Activated CD4-positive, alpha-beta T cell treated with anti-CD3 and anti-CD28 coated beads, Interleukin-2, amount 10 ng/mL, durations not matched to agents 7 days and 5 days (primary cell): Measurements from ENCODE around the gene ARID5B. TPM values are rescaled to one million over a fixed set of nuclear protein-coding genes. Genes with fewer than 3 reads are reported as not detected.
A peak's percentile ranks its signal among the peaks of the same experiment; 100 is the strongest.

Source experiments
- CTCF ChIA-PET: fragments of 350-600 bp; sonication (Branson Sonifier 250); formaldehyde crosslinking; loops from one replicate; lab custom pipeline; 2021; ENCODE audit warnings: antibody characterized with exemption; lab: Charles Lee
- POLR2A ChIA-PET: fragments of 350-600 bp; sonication (Branson Sonifier 250); formaldehyde crosslinking; loops from one replicate; lab custom pipeline; 2021; ENCODE audit warnings: antibody characterized with exemption; lab: Charles Lee
- DNase-seq: peaks from one replicate; pipeline ENCODE4 v3.0.0-alpha.2; 2020
- H3K27ac Mint-ChIP-seq: one replicate; pipeline ENCODE4 v1.8.0; 2021; ENCODE audit warnings: mild to moderate bottlenecking, moderate library complexity, mixed read lengths
- H3K27me3 Mint-ChIP-seq: one replicate; pipeline ENCODE4 v1.8.0; 2021; ENCODE audit warnings: mixed read lengths
- H3K36me3 Mint-ChIP-seq: one replicate; pipeline ENCODE4 v1.8.0; 2021; ENCODE audit warnings: low read depth, mixed read lengths
- H3K4me1 Mint-ChIP-seq: one replicate; pipeline ENCODE4 v1.8.0; 2021; ENCODE audit warnings: mixed read lengths
- H3K4me3 Mint-ChIP-seq: one replicate; pipeline ENCODE4 v1.8.0; 2021; ENCODE audit warnings: mild to moderate bottlenecking, moderate library complexity, mixed read lengths
- H3K9me3 Mint-ChIP-seq: one replicate; pipeline ENCODE4 v1.8.0; 2021; ENCODE audit warnings: mixed read lengths
- total RNA-seq, 2 experiments: library from RNA; stranded (reverse); gene quantifications; one replicate each; pipeline ENCODE4 v1.2.3, GENCODE V29; 2021

The ARID5B gene
- total RNA-seq, 2 experiments from 2014 or later = 41.2 to 42.9 TPM

DNA sequence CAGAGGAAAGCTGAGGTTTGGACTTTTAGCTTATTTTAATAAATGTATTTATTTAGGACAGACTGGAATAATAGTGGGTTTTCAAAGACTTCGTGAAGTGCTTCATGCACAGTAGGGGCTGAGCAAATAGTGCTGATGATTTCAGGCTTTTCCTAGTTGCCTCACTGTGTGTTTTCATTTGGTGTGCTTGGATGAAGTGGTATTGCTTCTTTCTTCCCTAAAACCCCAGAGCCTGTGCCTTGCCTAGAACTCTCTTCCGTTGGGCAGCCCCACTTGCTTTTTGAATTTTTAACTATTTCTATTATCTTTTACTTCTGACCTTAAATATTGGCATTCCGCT is 49.6 kb downstream of the ARID5B start:
- POLR2A ChIA-PET = no interaction called here
- DNase-seq = no peak
- Mint-ChIP-seq H3K9me3 (peaks cover 2% of the 10 kb centered on the region), H3K27me3 (no peaks in the 10 kb centered on the region), H3K27ac (no peak overlapping the region), H3K4me1 (peaks cover 31% of the 10 kb centered on the region), H3K4me3 (no peak overlapping the region), H3K36me3 (peaks cover 75% of the 10 kb centered on the region)
- CTCF ChIA-PET = interaction anchor here (1.0 to 4.5 kb wide), 3 partner anchors 7 to 16 kb away, joined by 3 to 19 read pairs (median 4); no protein-coding TSS in a partner anchor

DNA sequence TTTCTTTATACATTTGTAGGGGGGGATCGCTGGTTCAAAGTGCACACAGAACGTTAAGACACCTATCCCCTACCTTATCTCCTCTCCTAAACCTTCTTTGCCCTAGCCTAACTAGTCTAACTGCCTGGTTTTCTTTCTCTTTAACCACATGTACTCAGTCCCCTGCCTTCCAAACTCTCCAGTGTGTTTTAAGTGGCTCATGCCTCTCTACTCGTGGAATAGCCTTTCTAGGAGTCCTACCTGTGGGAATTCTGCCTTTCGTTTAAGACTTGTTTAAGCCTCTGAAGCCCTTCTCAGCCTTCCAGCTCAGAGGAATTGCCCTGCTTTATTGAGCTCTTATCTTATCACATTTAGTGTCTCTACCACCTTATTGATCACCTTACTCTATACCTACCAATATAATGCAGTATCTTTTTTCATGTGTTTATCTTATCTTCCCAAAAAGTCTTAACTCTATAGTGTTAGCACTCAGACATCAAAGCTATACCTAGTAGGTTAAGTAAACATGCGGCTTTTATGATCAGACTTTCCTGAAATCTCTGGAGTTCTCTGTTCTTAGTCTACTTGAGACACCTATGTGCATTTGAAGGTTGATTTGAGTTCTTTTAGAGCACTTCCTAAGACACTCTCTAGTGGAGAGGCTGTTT is 50.7 kb downstream of the ARID5B start:
- ChIA-PET POLR2A (no interaction called here), CTCF (interaction anchor here (1.4 kb wide), 2 partner anchors 13 to 20 kb away, joined by 3 to 4 read pairs; no protein-coding TSS in a partner anchor)
- Mint-ChIP-seq H3K27me3 (no peaks in the 10 kb centered on the region), H3K4me3 (no peak overlapping the region), H3K27ac (no peak overlapping the region), H3K9me3 (peaks cover 2% of the 10 kb centered on the region), H3K4me1 (peaks cover 39% of the 10 kb centered on the region), H3K36me3 (peaks cover 74% of the 10 kb centered on the region)
- no peak for DNase-seq

DNA sequence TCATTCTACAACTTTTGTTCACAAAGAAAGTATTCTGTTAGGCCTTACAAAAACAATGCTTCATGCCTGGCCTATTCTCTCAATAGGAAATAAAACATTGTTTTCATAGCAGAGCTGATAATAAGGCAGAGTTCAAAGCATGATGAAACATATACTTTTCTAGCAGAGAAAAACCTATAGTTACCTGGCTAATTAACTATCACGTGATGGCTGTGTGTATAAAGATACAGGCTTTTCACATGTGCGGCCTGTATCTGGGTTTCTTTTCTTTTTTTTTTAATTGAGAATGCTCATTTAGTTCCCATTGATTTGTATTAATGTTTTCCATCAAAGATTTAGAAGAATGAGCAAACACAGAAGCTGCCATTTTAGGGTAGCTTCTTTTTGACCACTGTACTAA is 51.7 kb downstream of the ARID5B start:
- H3K4me1 Mint-ChIP-seq = peaks cover 44% of the 10 kb centered on the region
- no peaks in the 10 kb centered on the region for H3K27me3 Mint-ChIP-seq
- no peak overlapping the region for H3K27ac Mint-ChIP-seq
- H3K4me3 Mint-ChIP-seq = no peak overlapping the region
- CTCF ChIA-PET = interaction anchor here (1.1 to 1.4 kb wide), 3 partner anchors 21 to 121 kb away, joined by 3 read pairs; no protein-coding TSS in a partner anchor
- no peak for DNase-seq
- peaks cover 2% of the 10 kb centered on the region for H3K9me3 Mint-ChIP-seq
- H3K36me3 Mint-ChIP-seq = peaks cover 69% of the 10 kb centered on the region
- POLR2A ChIA-PET = no interaction called here

DNA sequence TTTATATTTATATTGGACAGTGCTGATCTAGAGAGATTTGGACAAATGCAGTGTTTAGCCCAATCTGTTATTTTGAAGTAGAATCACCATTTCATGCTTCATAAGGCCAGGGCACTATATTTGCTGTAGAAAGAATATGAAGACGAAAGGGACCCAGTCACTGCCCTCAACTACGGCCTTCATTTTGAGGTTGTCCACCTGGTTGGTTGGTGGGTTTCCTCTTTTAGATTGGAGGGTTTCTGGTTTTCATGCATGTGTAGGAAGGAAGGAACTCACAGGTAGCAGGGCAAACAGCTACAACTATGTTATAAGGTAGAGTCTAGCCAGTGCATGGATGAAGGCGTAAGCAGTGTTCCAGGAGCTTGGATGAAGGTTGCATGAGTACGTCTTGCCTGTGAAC is 56.3 kb downstream of the ARID5B start:
- ChIA-PET POLR2A (no interaction called here), CTCF (interaction anchor here (0.9 to 4.0 kb wide), 3 partner anchors 9 to 16 kb away, joined by 3 to 19 read pairs (median 3); no protein-coding TSS in a partner anchor)
- no peak for DNase-seq
- Mint-ChIP-seq H3K27ac (no peak overlapping the region), H3K36me3 (peaks cover 68% of the 10 kb centered on the region), H3K27me3 (no peaks in the 10 kb centered on the region), H3K4me3 (no peak overlapping the region), H3K4me1 (peaks cover 68% of the 10 kb centered on the region), H3K9me3 (peaks cover 2% of the 10 kb centered on the region)

DNA sequence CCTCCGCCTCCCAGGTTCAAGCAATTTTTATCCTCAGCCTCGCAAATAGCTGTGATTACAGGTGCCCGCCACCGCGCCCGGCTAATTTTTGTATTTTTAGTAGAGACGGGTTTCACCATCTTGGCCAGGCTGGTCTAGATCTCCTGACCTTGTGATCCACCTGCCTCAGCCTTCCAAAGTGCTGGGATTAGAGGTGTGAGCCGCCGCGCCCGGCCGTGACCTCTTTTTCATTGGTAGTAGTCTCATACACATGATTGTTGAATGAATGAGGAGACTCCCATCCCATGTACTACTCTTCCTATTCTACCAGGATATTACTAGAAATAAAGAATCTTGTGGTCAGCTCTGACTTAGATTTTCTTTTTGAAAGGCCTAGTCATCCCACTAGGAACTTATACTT is 56.8 kb downstream of the ARID5B start:
- POLR2A ChIA-PET = no interaction called here
- H3K36me3 Mint-ChIP-seq = peaks cover 68% of the 10 kb centered on the region
- H3K4me1 Mint-ChIP-seq = peaks cover 70% of the 10 kb centered on the region
- no peaks in the 10 kb centered on the region for H3K27me3 Mint-ChIP-seq
- H3K4me3 Mint-ChIP-seq = no peak overlapping the region
- no peak for DNase-seq
- peaks cover 4% of the 10 kb centered on the region for H3K9me3 Mint-ChIP-seq
- H3K27ac Mint-ChIP-seq = no peak overlapping the region
- CTCF ChIA-PET = interaction anchor here (0.9 to 4.0 kb wide), 3 partner anchors 10 to 15 kb away, joined by 3 to 19 read pairs (median 3); no protein-coding TSS in a partner anchor

DNA sequence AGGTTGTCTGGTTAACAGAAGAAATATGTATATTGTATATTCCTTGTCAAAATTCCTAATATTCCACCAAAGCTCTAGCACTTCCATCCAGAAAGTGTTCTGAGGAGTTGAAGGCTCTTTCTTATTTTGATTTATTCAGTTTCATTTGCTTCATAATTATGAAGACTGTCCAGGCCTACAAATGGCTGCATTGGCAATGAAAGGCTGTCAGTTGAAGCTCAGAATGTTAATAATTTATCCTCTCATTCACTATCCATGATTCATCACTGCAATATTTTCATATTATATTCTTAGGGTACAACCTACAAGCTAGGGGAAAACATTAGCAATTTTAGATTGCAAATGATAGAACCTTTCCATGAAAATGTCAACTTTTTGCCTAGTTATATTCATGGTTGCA is 57.3 kb downstream of the ARID5B start:
- no peak overlapping the region for H3K27ac Mint-ChIP-seq
- peaks cover 4% of the 10 kb centered on the region for H3K9me3 Mint-ChIP-seq
- no peak for DNase-seq
- ChIA-PET POLR2A (no interaction called here), CTCF (interaction anchor here (0.9 to 4.0 kb wide), 3 partner anchors 10 to 15 kb away, joined by 3 to 19 read pairs (median 3); no protein-coding TSS in a partner anchor)
- no peak overlapping the region for H3K4me3 Mint-ChIP-seq
- H3K27me3 Mint-ChIP-seq = no peaks in the 10 kb centered on the region
- peaks cover 74% of the 10 kb centered on the region for H3K4me1 Mint-ChIP-seq
- peaks cover 68% of the 10 kb centered on the region for H3K36me3 Mint-ChIP-seq

DNA sequence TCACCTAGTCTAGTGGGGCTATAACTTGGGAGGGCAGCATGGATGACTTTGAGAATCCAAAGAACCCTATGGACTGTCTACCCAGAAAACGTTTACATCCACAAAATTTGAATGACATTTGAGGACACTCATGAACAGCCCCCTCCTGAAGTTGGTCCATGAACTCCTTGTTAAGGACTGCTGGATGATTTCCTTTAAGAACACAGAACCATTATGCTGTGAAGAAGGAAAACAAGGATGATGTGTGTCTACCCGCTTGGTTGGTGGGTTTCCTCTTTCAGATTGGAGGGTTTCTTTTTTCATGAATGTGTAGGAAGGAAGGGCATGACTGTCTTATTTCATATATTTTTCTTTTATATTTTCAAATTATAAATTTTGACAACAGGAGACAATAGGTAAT is 58.3 kb downstream of the ARID5B start:
- H3K27ac Mint-ChIP-seq = no peak overlapping the region

DNA sequence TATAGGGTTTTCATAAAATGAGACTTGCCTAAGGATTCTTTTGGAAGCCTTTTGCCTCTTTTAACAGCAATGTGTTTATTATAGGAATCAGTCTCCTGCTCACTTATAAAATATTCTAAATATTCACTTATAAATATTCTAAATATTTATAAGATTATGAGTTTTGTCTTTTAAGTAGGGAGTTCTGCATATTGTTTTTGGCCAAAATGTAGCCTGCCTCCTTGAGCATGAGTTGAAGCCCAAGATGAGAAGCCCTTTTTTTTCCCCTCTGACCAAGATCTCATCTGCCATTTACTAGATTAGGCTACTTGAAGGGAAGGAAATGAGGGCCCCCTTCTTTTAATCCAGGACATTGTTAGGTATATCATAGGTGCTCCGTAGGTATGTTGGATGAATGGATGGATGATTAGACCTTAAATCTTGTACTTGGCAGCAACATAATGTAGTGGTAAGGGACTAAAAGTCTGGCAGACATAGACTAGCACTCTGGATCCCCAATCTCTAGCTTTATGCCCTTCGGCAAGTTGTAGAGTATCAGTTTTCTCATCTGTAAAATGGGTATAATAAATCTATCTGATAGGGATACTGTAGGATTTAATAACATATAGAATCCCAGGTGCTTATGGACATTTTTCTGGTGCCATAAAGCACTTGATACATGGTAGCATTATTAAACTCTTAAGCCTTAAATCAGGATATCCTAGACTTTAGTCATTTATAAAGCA is 59.1 kb downstream of the ARID5B start:
- H3K9me3 Mint-ChIP-seq = peaks cover 2% of the 10 kb centered on the region
- POLR2A ChIA-PET = no interaction called here
- CTCF ChIA-PET = interaction anchor here (0.8 to 4.0 kb wide), 4 partner anchors 12 to 77 kb away, joined by 3 to 19 read pairs (median 6); no protein-coding TSS in a partner anchor
- H3K4me1 Mint-ChIP-seq = peaks cover 79% of the 10 kb centered on the region
- H3K4me3 Mint-ChIP-seq = no peak overlapping the region
- peaks cover 69% of the 10 kb centered on the region for H3K36me3 Mint-ChIP-seq
- DNase-seq = no peak
- peak overlapping the region; percentile 68 for H3K27ac Mint-ChIP-seq
- no peaks in the 10 kb centered on the region for H3K27me3 Mint-ChIP-seq

More for the DNA sequence above, 58.3 kb downstream of the ARID5B start:
- Mint-ChIP-seq H3K36me3 (peaks cover 73% of the 10 kb centered on the region), H3K4me1 (peaks cover 80% of the 10 kb centered on the region), H3K27me3 (no peaks in the 10 kb centered on the region), H3K4me3 (no peak overlapping the region), H3K9me3 (peaks cover 2% of the 10 kb centered on the region)
- POLR2A ChIA-PET = no interaction called here
- no peak for DNase-seq
- CTCF ChIA-PET = interaction anchor here (1.7 to 4.0 kb wide), 2 partner anchors 11 to 22 kb away, joined by 4 to 19 read pairs; no protein-coding TSS in a partner anchor

DNA sequence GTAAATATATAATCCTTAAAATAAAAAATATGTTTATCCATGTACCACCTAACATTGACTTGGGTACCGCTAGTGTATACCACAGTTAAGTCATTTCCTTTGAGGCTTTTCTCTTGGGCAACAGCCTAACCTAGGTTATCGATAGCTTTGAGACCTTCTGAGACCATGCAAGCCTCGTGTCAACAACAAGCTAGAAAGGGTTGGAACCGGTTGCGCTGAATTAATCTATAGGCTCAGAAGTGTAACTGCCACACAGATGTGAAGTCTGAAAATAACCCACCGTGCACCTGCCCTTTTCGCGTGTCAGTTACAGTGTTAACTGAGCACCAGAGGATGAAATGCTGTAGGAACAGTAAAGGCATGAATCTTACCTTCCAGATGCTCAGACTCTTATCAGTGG is 59.8 kb downstream of the ARID5B start:
- peak overlapping the region; percentile 30 for H3K4me3 Mint-ChIP-seq
- H3K27me3 Mint-ChIP-seq = no peaks in the 10 kb centered on the region
- ChIA-PET CTCF (interaction anchor here (1.1 to 1.8 kb wide), 4 partner anchors 13 to 62 kb away, joined by 3 to 8 read pairs (median 4); no protein-coding TSS in a partner anchor), POLR2A (no interaction called here)
- H3K4me1 Mint-ChIP-seq = peaks cover 81% of the 10 kb centered on the region
- peak overlapping the region; percentile 93 for H3K27ac Mint-ChIP-seq
- H3K36me3 Mint-ChIP-seq = peaks cover 72% of the 10 kb centered on the region
- peaks cover 4% of the 10 kb centered on the region for H3K9me3 Mint-ChIP-seq
- peak; percentile 60 for DNase-seq

DNA sequence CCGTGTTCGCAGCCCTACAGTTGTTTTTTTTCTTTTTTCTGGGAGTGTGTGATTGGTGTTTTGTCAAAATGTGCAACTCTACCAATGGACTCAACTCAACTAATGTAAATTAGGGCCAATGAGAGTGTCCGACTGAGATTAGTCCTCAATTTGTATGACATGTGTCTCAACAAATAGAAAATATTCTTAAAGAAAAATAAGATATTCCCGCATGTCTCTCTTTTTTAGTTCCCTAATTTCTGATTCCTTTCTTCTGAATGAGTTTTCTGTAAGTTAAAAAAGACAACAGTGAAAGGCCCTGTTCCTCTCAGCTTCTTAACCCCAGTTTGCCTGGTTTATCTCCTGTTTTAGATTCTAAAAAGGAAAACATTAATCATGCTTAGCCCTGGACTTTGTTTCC is 61.5 kb downstream of the ARID5B start:
- H3K27me3 Mint-ChIP-seq = no peaks in the 10 kb centered on the region

DNA sequence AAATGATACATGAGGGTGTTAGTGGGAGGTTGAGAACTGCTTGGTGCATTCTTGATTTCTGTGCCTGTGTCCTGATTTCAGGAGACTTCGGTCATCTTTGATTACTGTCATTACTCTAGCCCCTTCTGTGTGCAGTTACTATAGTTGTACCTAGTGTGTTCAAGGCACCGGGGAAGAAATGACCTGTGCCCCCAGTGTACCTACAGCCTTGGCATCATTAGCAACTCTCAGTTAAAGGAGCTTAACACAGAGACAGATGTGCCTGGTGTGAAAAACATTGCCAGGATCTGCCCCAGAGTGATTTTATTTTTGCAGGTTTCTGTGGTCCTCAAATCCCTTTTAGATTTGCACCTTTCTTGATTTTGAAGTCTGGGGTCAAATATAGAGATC is 62.2 kb downstream of the ARID5B start:
- Mint-ChIP-seq H3K27me3 (no peaks in the 10 kb centered on the region), H3K4me1 (peaks cover 87% of the 10 kb centered on the region), H3K36me3 (peaks cover 80% of the 10 kb centered on the region), H3K9me3 (peaks cover 4% of the 10 kb centered on the region), H3K4me3 (no peak overlapping the region), H3K27ac (peak overlapping the region; percentile 5)
- ChIA-PET CTCF (interaction anchor here (1.3 kb wide), 1 partner anchor 57 kb away, joined by 3 read pairs; no protein-coding TSS in a partner anchor), POLR2A (no interaction called here)
- no peak for DNase-seq

More for the DNA sequence above, 61.5 kb downstream of the ARID5B start:
- Mint-ChIP-seq H3K4me1 (peaks cover 86% of the 10 kb centered on the region), H3K27ac (peak overlapping the region; percentile 43), H3K36me3 (peaks cover 80% of the 10 kb centered on the region), H3K9me3 (peaks cover 4% of the 10 kb centered on the region), H3K4me3 (no peak overlapping the region)
- no peak for DNase-seq
- ChIA-PET CTCF (interaction anchor here (1.3 kb wide), 1 partner anchor 57 kb away, joined by 3 read pairs; no protein-coding TSS in a partner anchor), POLR2A (no interaction called here)

DNA sequence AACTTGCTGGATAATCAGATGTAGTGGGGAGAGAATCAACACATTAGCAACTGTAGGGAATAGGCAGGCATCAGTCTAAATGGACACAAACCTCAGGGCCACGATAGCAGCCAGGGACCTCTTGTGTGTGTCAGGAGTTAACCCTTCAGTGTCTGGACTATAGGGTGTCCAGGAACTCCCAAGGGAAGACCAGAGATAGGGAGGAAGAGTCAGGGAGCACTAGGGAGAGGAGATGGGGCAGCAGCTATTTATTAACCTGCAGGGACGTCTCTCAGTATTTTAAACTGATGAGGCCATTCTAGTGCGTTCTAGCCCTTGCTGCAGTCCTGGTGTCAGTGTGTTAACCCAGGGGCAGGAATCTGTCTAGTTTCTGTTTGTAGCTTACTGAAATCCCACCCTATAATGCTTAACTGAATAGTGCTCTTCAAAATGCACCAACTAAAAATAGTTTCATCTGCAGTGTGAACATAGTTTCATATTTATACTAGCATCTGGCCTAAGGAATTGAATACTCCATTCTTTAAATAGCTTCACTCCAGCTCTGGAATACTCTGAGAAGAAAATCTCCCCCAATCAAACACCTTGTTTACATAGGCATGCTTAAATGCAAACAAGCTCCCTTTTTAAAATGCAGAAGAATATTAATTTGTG is 62.7 kb downstream of the ARID5B start:
- POLR2A ChIA-PET = no interaction called here
- Mint-ChIP-seq H3K27me3 (no peaks in the 10 kb centered on the region), H3K36me3 (peaks cover 80% of the 10 kb centered on the region), H3K27ac (peak overlapping the region; percentile 15), H3K9me3 (peaks cover 8% of the 10 kb centered on the region), H3K4me1 (peaks cover 87% of the 10 kb centered on the region), H3K4me3 (no peak overlapping the region)
- DNase-seq = no peak
- CTCF ChIA-PET = interaction anchor here (0.8 to 1.3 kb wide), 2 partner anchors 8 to 58 kb away, joined by 3 read pairs; no protein-coding TSS in a partner anchor
